ENCODE measurements around the gene PCF11.

The PCF11 gene

DNA sequence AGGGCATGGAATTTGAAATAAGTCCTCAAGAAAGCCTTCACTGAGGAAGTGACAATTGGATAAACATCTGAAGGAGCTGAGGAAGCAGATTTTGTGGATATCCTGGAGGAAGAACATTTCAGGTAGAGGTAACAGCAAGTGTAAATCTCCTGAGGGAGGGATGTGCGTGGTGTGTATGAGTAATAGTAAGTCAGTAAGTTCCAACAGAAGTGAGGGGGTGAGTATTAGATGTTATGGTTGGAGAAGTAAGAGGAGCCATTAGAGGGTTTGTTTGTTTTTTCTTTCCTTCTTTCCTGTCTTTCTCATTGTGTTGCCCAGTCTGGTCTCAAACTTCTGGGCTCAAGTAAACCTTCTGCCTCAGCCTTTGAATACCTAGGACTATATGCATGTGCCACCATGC lies 65.6 kb downstream of the PCF11 start:
- no peak overlapping the region for H3K4me3 ChIP-seq (ENCODE audit: low read depth, low read length)
- TF ChIP-seq, protein P1, sequence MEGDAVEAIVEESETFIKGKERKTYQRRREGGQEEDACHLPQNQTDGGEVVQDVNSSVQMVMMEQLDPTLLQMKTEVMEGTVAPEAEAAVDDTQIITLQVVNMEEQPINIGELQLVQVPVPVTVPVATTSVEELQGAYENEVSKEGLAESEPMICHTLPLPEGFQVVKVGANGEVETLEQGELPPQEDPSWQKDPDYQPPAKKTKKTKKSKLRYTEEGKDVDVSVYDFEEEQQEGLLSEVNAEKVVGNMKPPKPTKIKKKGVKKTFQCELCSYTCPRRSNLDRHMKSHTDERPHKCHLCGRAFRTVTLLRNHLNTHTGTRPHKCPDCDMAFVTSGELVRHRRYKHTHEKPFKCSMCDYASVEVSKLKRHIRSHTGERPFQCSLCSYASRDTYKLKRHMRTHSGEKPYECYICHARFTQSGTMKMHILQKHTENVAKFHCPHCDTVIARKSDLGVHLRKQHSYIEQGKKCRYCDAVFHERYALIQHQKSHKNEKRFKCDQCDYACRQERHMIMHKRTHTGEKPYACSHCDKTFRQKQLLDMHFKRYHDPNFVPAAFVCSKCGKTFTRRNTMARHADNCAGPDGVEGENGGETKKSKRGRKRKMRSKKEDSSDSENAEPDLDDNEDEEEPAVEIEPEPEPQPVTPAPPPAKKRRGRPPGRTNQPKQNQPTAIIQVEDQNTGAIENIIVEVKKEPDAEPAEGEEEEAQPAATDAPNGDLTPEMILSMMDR (conservative IDR thresholded peaks at IDR 0.05; ENCODE audit: low read depth, low read length), result no peak
- peak; percentile 8 for DNase-seq (ENCODE audit: low read depth)

- TF ChIP-seq, protein P1 (conservative IDR thresholded peaks at IDR 0.05; ENCODE audit: low read depth, low read length), result no peak
- DNase-seq (ENCODE audit: low read depth), result no peak
- H3K4me3 ChIP-seq (ENCODE audit: low read depth, low read length), result no peak overlapping the region
These were observed 66.5 kb downstream of the PCF11 start for GRCh38 chr11:83223457-83223856.

DNA sequence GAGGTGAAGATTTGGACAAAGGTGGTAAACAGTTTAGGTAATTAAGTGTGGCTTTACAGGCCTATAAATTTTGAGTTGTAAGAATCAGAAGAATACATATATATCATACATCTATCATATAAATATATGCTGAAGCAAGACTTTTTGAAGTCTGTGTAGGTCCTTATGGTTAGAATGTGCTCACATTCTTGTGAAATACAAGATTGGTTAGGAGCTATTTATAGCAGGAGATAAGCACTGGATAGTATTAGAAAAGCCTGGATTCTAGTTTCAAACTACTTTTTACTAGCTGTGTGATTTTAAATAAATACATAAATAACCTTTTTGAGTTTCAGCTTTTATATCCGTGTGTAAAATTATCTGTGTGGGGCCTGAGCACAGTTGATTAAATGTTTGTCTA lies 78.9 kb downstream of the PCF11 start:
- DNase-seq (ENCODE audit: low read depth), result peak; percentile 61
- no peak overlapping the region for H3K4me3 ChIP-seq (ENCODE audit: low read depth, low read length)
- TF ChIP-seq, protein P1 (conservative IDR thresholded peaks at IDR 0.05; ENCODE audit: low read depth, low read length), result no peak
